ENCODE results near the gene GPR158. TPM values are rescaled to one million over a fixed set of nuclear protein-coding genes. Genes with fewer than 3 reads are reported as not detected.

Gene GPR158

GRCh38 chr10:25651534-25651933 is 476.7 kb downstream of the GPR158 start:
- peaks cover 8% of the 10 kb centered on the region for H3K9me3 ChIP-seq (replicated peaks; ENCODE audit: low read length)
- no peak overlapping the region for H3K9ac ChIP-seq (ENCODE audit: low read depth, low read length)
- no peaks in the 10 kb centered on the region for H3K4me1 ChIP-seq (ENCODE audit: control insufficient read depth, insufficient read depth, low read length)
- no peak overlapping the region for H3K4me2 ChIP-seq (ENCODE audit: low read length)
- no peaks in the 10 kb centered on the region for H3K36me3 ChIP-seq (ENCODE audit: insufficient read depth, low read length)
- no peaks in the 10 kb centered on the region for H3K27me3 ChIP-seq (ENCODE audit: control insufficient read depth, insufficient read depth, low read length)
- H3K4me3 ChIP-seq (ENCODE audit: low read length): no peak overlapping the region

Small RNAs within 50 kb of the gene (small RNA-seq; reads per million reads assigned to genes)
- not detected for gene RN7SKP220
